GM21717 (cell line): Measurements from ENCODE around the gene TTLL5.

Experiments
- ATAC-seq: cut with Tn5 transposase; IDR thresholded peaks from one replicate; pipeline ENCODE4 v1.9.1; 2021; ENCODE audit warnings: mild to moderate bottlenecking, moderate library complexity; ENCODE audit not compliant: unreplicated experiment

TTLL5 gene

DNA sequence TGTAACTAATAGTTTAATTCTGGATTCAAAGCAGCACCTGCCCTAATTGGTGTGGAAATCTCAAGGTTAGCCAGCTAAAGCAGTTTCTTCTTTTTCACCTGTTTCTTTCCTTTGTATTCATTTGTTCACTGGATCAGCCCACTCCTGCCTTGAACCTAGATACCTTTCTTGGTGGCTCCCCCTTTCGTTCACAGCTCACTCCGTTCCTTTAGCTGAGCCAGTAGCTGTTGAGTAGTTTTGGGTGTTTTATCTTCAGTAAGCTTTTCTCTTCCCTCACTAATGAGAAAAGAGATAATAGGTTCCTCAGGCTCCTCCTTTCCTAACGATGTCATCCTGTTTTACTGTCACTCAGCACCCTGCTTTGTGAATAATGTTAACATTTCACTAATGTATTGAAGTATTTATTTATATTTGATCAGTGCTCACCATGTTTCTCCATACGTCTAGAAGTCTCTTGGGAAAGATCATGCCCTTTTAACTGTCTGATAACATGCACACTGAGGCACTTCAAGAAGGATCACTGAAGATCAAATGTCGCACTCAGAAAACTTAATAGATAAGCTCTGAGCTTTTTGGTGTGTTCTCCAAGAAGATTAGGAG is 199.6 kb downstream of the TTLL5 start:
- ATAC-seq = no peak

DNA sequence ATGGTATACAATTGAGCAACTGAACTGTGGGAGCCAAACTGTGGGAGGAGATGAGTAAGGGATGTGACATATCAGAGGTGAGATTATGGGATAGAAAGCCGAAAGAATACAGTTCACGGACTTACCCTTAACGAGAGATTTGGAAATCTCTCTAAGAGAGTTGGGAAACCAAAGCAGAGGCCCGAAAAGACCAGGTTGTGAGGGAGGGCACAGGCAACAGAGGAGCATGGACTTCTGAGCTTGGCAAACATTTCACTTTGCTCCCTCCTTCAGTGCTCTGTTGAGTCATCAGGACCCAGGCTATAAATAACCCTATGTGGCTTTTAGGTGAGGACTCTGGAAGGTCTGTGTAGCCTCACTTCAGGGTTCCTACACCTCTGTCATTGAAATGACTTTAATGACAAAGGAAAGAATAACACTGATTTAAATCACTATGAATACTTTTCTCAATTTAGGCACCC is 200.1 kb downstream of the TTLL5 start:
- no peak for ATAC-seq

DNA sequence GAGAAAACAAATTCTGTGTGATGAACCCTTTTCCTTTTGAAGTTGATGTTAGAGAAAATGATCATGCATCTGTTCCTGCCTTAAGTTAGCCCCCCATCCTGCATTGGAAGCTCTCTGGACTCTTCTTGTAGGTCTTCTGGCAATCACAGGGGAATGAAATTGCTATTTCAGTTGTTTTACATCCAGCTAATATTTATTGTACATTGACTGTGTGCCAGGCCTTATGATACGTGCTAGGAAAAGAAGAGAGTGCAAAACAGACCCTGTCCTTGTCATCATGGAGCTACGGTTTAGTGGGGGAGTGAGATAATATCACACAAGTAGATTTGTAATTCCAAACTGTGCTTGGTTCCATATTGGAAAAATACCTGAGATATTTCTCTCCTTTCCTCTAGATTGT is 202.2 kb downstream of the TTLL5 start:
- no peak for ATAC-seq

GRCh38 chr14:75864352-75864751 is 203.3 kb downstream of the TTLL5 start:
- no peak for ATAC-seq

- no peak for ATAC-seq
Observed at GRCh38 chr14:75865531-75865930, 204.5 kb downstream of the TTLL5 start.

- ATAC-seq = no peak
Observed at GRCh38 chr14:75866970-75867369, 205.9 kb downstream of the TTLL5 start.

DNA sequence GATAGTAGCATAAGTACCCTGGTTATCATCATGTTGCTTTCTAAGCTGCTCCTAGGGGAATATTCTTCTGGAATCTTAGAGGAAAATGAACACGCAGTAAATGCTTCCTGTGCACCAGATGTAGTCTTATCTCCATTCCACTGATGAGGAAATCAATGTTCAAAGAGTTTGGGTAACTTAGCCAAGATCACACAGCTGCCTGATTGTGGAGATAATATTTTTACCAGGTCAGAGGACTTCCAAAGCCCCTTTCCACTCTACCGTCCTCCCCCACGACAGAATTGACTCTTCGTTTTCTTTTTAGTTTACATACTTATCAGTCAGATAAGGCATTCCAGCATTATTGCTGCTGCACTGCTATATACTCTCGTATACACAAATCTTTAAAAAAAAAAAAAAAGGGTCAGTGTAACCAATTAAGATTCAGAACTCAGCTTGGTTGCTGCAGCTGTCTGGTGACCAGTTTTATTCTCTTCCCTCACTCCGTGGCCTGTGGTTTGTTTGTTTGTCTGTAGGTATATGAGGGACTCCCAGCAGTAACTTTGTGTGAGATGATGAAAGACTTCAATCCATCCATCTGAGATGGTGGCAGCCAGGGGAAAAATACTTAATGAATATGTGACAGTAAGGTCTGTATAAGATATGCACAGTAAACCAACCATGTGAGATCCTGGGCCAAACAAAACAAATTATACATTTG is 210.3 kb downstream of the TTLL5 start:
- ATAC-seq = no peak

- ATAC-seq = peak; percentile 90
Observed at GRCh38 chr14:75875958-75876357, 214.9 kb downstream of the TTLL5 start.

DNA sequence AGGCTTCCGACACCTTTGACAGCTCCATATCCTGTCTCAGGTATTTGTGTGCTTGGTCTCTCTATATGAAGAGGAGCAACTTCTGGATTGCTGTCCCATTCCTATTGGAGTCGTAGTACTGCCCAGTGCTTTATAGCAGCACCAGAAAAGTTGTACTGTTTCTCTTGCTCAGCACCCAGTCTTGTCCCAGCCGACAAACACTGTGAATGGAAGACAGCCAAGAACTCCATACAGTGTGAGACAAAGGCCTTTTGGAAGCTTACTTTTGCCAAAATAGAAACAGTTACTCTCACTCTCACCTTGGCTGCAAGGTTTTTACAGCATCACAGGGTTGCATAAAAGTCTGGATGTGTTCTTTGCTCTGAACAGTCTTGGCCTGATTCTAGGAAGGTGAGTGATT is 215.5 kb downstream of the TTLL5 start:
- ATAC-seq = no peak

DNA sequence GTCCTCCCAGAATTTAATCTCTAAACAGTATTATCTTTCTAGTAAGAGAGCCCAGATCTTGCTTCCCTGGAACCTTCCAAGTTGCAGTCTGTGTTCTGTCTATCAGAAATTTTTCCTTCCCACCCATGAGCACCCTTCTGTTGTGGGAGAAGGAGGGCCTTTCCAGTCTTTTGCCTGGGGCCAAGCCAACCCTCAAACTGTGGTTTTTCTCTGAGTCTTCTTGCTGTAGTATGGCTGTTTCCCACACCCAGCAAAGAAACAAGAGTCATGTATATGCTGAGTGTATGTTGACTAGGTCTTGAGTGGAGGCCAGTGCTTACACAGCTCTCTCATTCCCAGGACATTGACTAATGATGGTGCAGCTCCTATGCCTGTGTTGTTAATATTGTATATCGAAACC is 216.2 kb downstream of the TTLL5 start:
- no peak for ATAC-seq

DNA sequence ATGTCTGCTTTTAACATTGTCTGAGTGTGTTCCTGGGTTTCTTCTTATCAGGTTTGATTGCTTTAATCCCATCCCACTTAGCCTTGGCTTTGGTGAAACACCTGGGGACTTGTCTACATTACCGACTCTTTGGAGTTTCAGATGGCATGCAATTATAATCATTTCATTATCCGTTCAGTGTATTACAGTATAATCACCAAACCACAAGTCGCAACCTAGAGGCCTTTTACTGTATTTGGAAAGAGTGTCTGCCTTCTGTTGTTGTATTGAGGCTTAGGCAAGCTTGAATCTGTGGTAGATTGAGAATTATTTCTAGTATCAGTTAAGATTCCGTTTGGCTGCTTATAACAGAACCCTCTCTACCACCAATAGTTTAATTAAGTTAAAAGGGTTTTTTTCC is 216.8 kb downstream of the TTLL5 start:
- no peak for ATAC-seq

GRCh38 chr14:75879031-75879430 is 218.0 kb downstream of the TTLL5 start:
- ATAC-seq = no peak

GRCh38 chr14:75880512-75880911 is 219.5 kb downstream of the TTLL5 start:
- no peak for ATAC-seq

DNA sequence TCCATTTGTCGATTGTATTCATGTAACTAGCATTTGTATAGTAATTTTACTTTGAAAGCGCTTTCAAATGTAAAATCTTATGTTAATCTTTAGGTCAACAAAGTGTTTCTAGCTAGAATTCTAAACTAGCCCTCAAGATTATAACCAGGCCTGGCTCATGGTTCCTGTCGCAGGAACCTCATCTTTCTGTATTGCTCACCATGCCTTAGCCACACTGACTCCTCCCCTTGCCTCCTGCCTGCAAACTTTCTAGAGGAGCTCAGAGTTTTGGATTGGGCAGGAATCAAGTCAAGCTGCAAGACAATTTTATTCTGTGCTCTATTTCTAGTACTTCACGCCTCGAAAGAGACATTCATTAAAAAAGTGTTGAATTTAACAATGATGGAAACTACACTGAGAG is 220.9 kb downstream of the TTLL5 start:
- no peak for ATAC-seq

- ATAC-seq = no peak
Observed at GRCh38 chr14:75884198-75884611, 223.2 kb downstream of the TTLL5 start.

DNA sequence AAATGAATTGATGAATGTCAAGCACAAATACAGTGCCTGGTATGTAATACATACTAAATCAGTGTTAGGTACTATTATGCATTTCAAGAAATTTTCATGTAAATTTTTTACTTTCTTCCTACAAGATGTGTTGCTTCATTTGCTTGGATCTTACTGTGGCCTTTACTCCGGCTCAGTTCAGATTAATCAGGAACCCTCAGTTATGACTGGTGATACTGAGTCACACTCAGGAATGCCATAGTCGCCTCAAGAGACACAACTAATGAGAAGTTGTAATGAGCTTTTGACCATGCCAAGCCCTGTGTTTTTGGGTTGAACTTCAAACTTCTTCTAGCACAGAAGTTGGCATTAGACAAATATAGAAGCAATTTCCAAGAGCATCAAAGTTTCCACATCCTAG is 224.8 kb downstream of the TTLL5 start:
- no peak for ATAC-seq

DNA sequence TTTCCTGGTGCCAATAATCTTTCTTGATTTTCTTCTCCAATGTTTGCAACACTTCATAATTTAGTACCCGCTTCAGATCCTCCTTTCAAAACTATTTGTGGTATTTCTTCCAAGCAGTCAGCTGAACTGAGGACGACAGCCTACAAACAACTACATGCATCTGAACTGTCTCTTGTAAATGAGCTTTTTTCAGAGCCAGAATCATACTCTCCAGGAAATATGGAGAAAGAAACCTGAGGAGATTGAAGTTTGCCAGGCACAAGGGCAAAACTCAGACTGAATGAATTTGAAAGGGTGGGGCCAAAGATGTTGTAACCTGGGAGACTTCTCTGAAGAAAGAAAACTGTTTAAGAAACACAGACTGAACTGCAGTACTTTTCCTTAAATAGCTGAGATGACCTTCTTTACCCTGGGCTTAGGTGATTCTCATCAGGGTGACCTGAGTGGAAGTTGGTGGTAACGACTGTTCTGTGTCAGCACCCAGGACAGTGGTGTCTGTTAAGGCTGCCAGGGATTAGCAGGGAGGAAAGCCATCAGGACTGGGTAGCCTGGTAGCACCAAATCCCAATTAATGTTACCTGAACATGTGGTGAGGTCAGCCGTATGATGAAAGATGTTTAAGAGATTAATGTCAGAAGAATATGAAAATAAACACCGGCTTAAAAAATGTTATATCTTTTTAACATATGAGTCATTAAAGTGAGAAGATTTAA is 225.7 kb downstream of the TTLL5 start:
- ATAC-seq = no peak

DNA sequence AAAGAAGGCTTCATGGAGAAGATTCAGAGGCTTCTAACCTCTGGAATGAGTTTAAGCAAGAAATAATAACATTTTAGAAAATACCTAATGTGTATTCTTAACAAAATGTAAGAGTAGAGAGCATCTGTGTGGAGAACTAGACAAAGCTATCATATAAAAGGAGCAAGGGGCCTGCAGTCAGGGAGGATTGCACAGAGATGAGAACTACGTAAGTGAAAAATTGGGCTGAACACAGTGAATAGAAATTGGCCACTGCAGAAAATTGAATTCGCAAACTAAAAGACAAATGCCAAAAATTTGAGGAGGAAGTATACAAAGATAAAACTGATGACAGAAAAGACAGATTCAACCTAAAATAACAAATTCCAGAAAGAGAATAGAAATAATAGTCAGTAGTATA is 227.9 kb downstream of the TTLL5 start:
- ATAC-seq = no peak

DNA sequence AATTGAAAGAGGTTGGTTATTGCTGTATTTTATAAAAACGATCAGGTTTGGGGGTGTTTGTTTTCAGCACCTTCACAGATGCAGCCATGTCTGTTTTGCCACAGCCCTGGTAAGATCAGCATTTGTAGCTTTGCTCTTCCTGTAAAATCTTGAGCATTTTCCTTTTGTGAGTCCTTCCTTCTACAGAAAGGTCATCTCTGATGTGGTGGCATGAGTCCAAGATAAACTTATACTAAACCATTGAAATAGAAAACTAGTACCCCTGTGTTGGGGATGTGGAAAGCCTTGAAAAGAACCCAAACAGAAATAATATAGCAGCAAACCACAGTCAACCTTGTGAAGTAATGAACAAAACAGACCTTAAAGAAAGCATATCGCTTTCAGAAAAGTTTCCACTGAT is 235.3 kb downstream of the TTLL5 start:
- ATAC-seq = no peak

DNA sequence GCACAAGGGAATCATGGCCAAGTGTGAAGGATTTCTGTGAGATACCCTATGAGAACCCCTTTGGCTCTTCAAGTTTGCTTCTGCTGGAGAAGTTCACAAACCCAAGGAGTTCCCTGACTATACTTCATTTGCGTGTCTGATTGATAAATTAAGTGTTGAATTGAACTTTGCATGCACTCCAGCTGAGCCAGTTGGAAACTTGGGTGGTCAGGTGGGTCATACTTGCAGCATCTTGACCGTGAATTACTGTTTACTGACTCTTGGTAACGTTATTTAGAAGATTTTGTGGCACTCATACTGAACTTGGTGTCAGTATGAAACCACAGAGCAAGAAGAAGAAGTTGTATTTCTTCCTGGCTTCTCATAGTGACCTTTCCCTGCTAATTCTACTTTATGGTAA is 243.3 kb downstream of the TTLL5 start:
- ATAC-seq = no peak

DNA sequence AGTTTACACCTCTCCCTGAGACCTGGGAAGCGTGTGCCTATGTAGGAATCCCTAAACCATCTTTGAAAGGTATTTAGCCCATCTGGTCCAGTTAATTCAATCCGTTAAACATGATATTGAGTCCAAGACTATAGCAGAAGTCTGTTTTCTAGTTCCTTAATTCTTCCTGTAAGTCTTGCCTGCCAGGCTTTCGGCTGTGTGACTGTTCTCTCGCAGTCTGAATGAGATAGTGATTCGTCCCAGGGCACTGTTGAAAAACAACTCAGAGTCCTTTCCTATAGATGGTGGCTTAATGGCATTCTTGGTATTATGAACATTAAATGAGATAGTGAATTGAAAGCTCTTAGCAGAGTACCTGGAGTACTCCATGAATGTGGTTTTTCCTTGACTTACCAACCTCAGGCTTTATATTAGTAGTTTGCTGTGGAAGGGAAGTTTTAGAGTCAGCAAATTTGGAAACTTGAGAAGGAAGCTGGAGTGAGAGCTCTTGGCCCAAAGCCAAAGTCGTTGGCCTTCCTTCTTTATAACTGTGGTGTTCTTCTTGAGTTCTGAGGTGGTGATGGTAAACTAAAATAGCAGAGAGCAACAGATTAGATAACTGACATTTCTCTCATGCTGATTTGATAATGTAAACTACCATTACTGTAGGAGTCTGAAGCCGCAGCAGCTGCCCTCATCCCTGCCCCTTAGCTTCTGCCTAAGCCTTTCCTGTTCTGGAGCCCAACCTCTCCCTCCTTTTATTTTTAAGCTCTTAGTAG is 244.3 kb downstream of the TTLL5 start:
- ATAC-seq = no peak
